Activated T-cell treated with anti-CD3 and anti-CD28 coated beads for 4 hours (primary cell): ENCODE measurements around the gene SORCS3.
"Not testable (repeated sequence)": the region's sequence is repeated elsewhere in the genome, so short reads cannot be mapped to it uniquely, and the experiment has no call there.

Experiments used
- DNase-seq: peaks from one replicate; pipeline ENCODE4 v3.0.0-alpha.2; 2020

The SORCS3 gene

GRCh38 chr10:104690959-104691358 is 49.9 kb downstream of the SORCS3 start:
- DNase-seq = no peak

GRCh38 chr10:104694074-104694473 is 53.0 kb downstream of the SORCS3 start:
- no peak for DNase-seq

- DNase-seq = not testable (repeated sequence)
These were observed 62.2 kb downstream of the SORCS3 start for GRCh38 chr10:104703262-104703661.

GRCh38 chr10:104706886-104707285 is 65.8 kb downstream of the SORCS3 start:
- DNase-seq = no peak

DNA sequence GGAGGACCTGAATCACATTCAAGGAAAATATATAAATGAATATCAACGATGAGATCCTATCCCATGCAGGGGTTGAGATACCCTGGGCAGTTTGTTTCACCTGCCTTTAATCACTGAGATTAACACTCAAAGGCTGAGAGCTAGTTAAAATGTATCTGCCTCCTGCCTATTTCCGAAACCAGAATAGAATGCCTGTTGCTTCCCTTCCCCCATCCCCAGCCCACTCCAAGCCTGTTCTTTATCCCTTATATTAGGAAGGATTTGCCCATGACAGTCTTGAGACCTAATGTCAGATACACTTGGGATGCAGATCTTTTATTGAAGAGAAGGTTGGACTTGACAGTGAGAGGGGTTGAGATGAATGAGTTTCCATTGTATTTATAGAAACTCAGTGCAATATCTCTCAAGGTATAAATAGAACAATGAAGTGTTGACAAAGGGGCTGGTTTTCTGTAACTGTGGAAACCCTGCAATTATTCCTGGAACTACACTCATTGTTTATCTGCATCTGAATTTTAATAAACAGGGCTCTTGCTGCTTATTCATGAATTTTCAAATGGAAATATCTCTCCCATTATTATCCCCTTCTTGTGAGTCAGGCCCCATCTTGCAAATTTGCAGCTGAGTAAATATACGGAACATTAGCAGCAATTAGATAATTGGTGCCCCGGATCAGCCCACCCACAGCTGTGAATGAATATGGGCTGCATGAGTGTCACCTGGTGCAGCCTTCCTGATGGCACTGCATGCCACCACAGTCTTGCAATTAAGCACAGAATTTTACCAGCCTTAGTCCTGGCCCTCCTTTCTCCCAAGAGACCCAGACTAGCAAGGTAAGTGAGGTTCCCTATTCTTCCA is 66.7 kb downstream of the SORCS3 start:
- DNase-seq = no peak

GRCh38 chr10:104711302-104711721 is 70.2 kb downstream of the SORCS3 start:
- DNase-seq = no peak

- DNase-seq = not testable (repeated sequence)
These were observed 89.5 kb downstream of the SORCS3 start for GRCh38 chr10:104730593-104730992.

DNA sequence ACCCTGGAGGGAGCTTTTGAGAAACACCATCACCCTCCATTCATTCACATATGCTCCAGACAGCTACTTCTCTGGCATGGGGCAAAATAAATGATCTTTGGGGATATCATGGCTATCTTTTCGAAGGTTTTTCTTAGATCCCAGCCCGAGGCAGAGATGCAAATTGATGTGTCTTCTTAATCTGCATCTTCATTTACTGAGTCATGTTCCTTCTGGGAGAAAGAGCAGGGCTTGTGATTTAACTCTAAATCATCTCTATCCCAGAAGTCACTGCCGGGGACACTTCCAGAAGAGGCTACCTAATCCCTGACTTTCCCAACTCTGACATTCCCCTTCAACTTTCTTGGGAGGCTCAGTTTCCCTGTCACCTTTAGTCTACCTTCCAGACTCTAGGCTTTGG is 90.1 kb downstream of the SORCS3 start:
- DNase-seq = no peak

DNA sequence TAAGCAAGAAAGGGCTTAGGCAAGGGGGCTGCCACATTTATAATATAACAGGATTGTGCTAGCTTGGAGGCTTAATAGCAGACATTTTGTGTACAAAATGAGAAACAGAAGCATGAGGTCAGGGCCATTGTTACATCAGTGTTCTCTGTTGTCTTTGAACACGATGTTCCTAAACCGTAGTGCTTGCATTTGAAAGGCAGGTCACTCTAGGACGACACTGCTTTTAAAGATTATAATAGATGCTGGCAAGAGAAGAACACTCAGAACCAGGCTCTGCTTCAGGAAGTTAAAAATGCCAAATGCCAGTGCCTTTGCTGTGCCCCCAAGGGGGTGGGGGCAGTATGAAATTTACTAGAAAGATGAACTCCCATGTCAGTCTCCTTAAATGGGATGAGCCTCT is 91.1 kb downstream of the SORCS3 start:
- no peak for DNase-seq

DNA sequence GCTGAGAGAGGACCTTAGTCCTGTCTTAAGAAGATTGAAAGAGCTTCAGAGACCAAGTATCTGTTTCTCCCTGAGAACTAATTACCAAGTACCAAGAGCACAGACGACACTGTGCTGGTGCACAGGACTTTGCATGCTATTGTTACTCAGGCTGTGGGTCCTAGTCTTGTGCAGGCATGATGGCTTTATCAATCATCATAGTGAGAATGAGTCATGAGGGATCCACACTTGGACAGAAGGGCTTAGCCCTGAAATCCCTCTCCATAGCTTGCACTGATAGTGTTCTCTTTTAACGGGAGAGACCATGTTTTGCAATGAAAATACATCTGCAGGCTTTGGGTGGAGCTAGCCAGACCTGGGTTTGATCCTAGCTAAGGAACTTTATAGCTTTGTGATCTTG is 93.3 kb downstream of the SORCS3 start:
- DNase-seq = no peak

DNA sequence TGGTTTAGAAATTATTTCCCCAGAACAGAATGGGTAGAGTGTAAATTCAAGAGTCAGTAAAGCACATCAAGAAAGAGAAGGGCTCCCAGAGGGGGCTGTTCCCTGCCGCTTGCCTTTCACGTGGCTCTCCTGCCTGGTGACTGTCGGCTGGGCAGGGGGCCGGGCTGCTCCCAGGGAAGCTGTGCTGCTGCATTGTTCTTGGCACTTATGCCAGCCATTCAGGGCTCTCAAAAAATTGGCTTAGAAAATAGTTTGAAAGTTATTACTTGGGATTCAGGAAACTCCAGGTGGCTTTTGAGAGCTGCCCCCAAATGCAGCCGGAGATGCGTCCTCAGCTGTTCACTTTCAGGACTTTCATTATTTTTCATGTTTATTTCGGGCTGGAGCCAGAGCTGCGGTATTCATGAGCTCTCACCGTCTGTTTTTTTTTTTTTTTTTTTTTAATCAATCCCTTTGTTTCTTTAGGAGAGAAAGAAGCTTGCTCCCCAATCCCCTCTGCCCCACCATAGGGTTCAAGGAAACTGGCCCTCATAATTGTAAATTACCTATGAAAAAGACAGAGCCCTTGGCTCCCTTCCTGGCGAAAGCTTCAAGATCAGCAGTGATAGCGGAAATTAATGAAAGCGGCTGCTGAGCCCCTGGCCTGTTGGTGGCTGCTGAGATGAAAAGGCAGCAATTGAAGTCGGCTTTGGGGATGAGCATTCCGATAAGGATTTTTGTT is 94.1 kb downstream of the SORCS3 start:
- no peak for DNase-seq

DNA sequence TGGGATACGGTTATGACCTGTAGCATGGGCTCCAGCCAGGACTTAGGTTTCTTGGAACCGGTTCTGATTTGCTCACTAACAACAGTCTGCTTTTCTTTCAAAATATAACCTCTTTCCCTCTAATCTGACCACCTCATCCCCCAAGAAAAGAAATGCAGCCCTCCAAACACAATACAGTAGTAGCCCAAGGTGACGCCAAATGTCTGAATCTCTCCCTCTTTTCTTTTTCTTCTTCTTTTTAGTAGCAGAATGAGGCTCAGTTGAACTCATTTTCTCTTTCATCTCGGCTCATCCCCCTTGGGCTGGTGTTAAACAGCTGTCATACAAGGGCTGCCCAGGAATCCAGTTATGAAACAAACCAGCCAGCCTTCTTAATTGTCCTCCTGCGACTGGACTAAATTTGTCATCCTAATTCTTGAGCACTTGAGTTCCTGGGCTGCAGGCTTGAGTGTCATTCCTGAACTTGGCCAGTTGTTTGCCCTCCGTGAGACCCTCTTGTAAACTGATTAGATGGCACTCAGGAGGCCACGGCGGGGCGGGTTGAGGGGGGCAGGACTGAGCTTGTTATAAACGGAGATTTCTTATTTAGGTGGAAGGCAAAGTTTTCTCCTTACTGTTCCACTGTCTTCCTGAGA is 94.8 kb downstream of the SORCS3 start:
- DNase-seq = no peak

GRCh38 chr10:104741127-104741526 is 100.0 kb downstream of the SORCS3 start:
- no peak for DNase-seq

DNA sequence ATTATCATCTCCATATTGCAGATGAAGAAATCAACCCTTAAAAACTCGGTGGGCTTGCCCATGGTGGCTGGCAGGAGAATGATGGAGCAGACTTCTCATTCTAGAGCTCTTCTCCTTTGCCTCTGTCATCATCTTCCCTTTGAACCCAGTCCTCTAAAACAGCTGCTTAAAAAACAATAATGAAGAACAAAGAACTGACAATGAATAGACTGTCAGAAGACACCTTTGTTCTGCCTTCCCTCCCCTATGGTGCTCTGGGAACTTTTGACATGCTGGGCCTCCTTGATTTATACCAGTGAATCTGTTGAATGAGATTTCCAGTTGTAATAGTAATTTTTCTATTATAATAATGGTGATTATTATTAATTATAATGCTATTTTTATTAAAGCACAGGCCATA is 103.0 kb downstream of the SORCS3 start:
- DNase-seq = no peak

GRCh38 chr10:104750291-104750690 is 109.2 kb downstream of the SORCS3 start:
- DNase-seq = no peak

DNA sequence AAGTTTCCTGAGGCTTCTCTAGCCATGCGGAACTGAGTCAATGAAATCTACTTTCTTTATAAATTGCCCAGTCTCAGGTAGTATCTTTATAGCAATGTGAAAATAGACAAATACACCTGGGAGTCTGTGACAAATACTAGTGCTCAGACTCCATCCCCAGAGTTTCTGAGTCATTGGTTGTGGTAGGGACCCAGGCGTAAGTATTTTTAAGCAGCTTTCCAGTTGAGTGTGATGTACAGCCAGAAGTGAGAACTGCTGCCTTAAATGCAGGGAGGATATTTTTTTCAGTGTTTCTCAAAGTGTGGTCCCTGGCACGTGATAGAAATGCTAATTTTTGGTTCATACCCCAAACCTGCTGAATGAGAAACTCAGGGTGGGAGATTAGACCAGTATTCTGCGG is 121.7 kb downstream of the SORCS3 start:
- no peak for DNase-seq

- no peak for DNase-seq
These were observed 125.3 kb downstream of the SORCS3 start for GRCh38 chr10:104766341-104766740.

DNA sequence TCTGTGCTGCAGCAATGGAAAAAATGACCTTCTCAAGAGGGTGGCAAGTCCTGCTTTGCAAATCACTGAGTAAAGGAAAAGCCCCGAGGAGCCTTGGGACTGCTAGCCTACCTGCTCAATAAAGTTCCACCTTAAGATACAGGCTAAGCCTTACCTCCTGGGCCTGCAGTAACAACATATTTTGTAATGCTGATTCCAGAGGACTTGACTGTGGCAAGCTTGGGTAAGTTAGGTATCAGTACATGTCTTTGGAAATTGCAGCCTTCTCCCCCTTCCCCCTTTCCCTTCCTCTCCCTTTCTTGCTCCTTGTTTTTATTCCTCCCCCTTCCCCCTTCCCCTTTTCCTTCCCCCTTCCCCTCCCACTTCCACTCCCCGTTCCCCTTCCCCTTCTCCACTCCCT is 126.2 kb downstream of the SORCS3 start:
- DNase-seq = no peak

- DNase-seq = no peak
These were observed 126.7 kb downstream of the SORCS3 start for GRCh38 chr10:104767745-104768144.

- no peak for DNase-seq
These were observed 132.0 kb downstream of the SORCS3 start for GRCh38 chr10:104773105-104773504.

DNA sequence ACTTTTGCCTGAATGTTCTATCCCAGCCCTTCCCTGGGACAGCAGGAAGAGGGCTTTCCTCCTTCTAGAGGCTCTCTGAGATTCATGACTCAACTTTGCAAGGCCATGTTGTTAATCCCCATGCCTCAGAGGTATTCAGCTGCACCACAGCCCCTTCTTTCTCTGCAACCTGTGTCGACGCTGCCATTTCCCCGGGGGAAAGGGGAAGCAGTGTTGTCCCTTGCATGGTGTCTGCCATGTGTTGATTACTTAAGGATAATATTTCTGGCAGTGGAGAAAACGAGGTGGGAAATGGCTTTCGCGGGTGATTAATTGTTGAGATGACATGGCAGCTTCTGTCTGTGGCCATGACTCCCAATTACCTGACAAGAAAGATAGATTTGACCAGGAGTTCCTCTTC is 133.1 kb downstream of the SORCS3 start:
- no peak for DNase-seq

DNA sequence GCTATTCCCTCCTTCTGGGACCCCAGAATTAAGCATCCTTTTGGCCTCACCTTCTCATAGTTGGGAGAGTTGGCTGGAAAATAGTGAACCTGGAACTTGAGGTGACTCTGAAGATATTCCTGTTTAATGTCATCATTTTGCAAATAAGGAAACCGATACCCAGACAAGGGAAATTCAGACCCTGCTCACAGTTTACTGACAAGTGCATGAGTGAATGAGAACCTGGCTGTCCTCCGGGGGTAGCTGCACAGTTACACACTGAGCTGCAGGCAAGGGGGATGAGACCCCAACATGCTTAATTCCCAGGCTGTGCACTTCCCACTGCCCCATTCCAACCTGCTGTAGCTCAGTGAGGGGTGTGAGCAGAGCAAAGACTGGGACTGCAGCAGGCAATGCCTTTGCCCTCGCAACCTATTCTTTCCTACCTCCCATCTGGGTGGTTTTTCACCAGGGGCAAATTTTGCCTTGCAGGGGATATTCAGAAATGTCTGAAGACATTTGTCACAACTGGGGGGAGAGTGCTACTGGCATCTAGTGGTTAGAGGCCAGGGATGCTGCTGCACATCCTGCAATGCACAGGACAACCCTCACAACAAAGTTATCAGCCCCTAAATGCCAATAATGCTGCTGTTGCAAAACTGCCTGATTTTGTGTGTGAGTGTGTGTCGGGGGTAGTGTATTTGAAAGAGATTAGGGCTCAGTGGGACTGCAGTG is 136.2 kb downstream of the SORCS3 start:
- DNase-seq = no peak

DNA sequence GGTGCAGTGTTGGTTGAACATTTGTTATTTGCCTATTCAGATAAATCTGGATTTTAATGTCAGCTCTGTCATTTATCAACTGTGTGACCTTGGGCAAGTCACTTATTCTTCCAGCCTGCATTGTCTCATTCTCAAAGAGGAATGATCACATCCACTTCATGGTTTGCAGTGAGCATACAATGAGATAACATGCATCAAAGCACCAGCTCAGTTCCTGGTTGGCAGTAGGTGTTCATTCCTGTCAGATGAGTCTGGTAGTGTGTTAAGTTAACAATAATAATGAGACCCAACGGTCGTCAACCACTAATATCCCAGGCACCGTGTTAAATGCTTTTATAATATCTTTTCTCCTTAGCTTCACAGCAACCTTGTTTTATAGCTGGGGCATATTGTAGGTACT is 137.3 kb downstream of the SORCS3 start:
- DNase-seq = no peak
